HG03439 (cell line): ENCODE measurements around the gene ASB10.

Experiments used
- ATAC-seq: cut with Tn5 transposase; IDR thresholded peaks from one replicate; pipeline ENCODE4 v1.9.1; 2021; ENCODE audit warnings: mild to moderate bottlenecking, moderate library complexity; ENCODE audit not compliant: unreplicated experiment

ASB10 gene

DNA sequence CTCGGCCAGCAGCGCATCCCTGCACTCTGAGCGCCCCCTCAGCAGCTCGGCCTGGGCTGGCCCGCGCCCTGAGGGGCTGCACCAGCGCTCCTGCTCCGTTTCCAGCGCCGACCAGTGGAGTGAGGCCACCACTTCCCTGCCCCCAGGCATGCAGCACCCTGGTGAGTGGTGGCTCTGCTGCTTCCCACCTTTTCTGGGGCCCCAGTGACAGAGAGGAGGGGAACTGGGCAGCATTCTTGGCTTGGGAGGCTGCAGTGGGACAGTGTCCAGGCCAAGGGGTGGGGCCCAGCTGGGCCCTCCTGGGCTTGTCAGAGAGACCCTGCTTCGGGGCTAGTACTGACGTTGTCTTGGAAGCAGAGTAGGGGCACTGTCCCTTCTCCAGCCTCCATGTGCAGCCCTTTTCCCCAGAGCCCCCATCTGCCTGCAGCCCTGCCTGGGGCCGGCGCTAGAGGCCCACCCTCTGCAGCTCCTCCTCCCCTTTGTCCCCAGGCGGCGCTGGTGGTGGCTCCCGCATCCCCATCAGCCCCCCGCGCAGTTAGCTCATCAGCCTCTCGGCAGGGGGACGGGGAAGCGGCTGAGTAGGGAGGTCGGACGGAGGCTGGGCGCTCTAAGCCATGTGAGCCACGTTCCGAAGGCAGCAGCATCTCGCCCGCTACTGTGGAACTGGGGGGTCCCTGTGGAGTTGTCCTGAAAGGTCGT lies 48.7 kb downstream of the ASB10 start:
- no peak for ATAC-seq

DNA sequence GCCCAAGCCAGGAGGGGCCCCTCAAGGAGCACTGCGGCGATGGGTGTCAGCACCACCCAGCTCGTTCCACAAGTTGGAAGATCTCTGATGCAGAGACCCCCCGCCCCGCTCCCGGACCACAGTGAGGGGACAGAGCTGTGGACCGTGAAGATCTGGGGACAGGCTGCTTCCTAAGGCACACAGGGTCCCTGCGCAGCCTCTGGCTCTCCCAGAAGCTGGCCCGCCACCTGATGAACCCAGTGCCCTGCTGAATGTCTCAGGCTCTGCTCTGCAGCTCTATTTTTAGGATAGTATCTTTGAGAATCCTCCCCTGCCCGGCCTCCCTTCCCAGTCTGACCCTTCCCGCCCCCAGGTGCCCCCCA lies 49.3 kb downstream of the ASB10 start:
- no peak for ATAC-seq

DNA sequence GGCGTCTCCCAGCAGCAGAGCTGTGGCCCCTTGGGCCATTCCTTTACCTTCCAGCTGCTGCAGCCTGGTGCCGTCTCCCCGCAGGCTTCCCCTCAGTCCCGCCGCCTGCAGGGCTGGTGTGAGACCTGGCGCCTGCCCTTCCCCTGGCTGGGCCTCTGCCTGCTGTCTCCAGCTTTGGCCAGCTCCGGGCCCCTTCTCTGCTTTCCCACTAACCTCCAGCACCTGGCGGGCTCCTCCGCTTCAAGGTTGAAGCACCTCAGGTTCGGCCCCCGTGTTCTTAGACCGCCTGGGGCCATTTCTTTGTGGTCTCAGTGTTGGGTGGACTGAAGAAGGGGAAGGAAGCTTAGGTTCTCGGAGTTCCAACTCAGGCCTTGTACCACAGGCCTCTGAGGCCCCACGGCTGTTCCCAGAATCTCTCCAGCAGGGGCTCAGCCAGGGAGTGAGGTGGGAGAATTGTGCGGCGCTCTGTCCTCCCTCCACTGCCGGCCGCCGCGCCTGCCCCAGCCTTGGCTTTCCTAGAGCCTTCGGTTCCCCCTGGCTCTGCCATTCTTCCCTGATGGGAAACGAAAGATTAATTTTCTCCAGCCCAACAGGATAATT lies 49.9 kb downstream of the ASB10 start:
- ATAC-seq: no peak

DNA sequence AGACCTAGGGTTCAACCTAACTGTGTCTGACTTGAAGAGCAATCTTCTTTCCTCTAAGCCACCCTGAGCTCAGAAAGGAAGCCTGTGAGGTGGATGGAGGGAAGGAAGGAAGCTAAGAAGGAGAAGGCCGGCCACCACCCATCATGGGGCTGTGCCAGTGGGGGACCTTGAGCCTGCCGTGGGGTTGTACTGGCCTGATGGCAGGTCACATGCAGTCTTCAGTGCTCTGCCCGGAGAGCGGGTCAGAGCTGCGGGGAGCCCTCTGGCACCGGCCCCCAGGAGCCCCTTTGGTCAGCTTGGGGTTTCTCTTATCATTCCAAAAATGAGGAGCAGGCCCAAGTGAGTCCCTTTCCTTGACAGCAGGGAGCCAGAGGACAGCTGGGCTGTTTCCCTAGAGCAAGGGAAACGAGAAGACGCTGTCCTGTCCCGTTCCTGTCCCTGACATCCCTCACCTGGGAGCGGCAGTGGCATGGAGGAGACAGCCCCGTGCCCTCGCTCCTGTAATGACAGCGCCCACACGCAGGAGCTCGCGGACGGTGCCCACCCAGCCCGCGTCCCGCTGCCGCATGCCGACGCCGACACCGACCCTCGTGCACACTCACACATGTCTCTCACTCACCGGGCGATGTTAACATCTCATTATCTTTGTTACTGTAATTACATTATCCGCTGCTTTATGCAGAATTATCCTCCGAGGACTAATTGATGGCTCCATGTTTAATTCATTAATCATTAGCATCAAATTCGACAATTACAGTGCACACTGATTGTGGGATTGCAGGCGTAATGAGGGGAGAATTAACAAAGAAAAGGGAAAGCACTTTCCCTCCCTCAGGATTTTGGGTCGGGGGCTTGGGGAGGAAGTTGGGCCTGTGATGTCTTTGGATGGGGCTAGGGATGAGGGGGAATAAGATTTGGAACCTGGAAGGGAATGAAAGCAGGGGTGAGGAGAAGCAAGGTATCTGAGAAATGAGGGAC lies 50.9 kb downstream of the ASB10 start:
- ATAC-seq: no peak

DNA sequence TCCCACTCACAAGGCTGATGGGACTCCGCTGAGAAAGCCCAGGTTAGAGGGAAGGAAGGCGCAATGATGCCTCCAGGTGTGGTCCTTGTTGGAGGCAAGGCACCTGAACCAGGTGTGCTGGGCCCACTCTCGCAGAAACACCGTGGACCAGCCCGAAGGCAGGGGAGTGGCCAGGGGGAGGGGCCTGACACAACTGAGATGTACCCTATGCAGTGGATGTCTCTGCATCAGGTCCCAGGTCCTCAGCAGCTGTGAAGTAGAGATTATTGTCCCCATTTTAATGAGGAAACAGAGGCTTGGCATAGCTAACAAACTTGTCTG lies 51.6 kb downstream of the ASB10 start:
- ATAC-seq: no peak

DNA sequence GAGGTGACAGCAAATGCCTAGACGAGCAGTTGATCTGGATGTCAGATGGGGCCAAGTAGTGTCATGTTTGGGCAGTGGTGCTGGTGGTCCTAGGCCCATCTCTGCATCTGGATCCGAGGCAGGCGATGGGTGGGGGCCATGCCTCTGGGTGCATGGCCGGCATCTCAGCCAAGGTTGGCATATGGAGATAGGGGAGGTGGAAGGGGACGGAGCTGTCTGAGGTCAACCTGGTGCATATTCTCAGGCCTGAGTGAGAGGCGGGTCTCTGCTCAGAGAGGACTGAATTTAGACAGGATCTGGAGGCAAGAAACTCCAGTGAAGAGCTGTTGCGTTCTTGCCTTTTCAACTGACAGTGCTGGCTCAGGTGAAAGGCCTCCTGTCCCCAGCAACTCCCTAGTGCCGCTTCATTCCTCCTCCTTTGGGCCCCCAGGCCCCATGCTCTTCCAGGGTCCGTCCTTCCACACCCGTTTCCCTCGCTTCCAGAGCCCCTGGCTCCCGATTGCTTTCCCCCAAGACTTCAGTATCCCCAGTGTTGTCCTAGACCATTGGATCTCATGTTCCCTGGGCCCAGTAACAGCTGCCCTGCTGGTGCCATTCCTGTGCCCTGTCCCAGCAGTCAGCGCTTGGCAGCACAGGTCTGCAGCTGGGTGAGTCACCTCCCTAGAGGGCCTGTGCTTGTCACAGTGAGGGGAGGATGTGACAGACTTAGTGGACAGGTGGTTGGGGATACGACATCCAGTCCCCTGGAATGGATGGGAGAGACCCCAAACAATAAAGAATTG lies 52.1 kb downstream of the ASB10 start:
- ATAC-seq: no peak

DNA sequence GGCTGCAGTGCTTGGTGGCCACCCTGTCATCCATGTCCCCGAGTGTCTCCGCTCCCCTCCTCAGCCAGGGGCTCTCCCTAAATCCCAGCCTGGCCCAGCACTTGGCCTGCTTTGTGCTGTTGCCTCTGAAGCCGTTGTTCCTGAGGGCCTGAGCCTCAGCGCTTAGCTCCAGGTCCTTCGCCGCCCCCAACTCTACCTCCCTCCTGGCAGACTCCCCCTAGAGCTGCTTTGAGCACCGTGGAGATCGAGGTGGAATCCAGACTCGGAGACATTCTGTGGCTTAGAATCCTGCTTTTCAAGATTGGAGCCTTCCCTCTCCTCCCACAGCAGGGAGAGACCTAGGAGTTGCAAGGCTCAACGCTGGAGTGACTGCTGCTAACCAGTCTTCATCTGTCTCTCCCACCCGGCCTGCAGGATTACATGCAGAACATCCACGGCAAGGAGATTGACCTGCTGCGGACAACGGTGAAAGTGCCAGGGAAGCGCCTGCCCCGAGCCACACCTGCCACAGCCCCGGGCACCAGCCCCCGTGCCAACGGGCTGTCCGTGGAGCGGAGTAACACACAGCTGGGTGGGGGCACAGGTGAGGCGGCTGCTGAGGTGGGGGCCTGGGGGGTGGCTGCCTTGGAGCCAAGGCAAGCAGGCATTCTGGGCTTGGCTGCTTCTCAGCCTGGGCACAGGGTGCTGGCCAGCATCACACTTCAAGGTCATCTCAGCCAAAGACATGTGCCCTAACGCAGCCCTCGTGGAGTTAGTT lies 52.9 kb downstream of the ASB10 start:
- ATAC-seq: no peak

DNA sequence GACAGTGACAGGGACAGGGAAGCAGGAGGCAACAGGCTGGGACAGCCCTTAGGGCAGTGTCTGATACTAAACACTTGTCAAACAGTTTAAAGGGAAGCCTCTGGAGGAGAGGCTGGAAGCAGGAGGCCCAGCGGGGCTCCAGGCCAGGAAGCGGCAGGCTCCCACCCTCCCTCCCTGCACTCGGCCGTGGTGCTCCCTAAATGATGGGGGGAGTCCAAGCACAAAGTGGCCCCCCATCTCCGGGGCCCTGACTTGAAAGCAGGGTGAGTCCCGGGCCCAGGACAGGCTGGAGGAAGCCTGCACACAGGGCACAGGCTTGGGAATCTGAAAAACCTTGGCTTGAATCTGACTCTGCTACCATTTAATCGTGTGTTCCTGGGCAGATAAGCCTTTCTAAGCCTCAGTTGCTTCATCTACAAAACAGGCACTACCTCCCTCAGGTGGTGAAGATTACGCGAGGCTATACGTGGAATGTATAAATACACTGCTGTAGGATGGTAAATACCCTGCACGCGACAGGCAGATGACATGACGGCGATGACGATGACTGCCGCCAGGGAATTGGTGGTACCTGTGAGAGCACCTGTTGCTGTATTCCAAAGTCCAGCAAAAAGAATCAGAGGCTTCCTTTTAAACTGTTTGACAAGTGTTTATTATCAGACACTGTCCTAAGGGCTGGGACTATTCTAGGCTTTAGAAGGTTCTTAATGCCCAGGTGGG lies 53.6 kb downstream of the ASB10 start:
- ATAC-seq: no peak

DNA sequence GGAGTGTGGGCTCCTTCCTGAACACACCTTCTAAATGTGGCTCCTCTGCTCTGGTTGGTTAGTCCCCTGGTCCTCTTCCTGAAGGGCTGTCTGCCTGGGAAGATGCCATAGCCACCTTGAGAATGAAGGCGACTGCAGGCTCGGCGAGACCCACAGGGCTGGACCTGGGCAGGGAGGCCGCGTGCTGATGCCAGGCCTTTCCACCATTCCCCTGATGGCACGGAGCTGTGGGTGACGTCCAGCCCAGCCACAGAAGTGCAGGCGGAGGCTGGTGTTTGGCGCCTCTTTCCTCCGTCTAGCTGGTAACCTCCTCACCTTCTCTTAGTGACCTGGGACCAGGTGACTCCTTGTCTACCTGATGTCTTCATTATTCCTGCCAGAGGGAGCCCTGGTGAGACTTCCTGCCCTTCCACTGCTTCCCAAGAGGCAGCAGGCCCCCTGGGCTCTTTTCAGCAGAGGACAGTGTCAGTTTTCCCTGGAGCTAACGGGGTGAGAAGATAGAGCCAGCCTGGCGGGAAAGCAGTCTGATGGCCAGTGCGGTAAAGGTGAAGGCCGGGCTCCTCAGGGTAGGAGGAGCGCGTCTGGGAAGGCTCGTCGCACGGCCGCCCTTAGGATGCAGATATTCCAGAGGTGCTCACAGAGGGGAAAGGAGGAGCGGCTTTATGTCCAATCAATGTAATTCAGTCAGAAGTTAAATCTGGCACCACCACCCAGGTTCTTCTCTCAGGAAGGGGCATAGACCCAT lies 54.4 kb downstream of the ASB10 start:
- ATAC-seq: no peak

DNA sequence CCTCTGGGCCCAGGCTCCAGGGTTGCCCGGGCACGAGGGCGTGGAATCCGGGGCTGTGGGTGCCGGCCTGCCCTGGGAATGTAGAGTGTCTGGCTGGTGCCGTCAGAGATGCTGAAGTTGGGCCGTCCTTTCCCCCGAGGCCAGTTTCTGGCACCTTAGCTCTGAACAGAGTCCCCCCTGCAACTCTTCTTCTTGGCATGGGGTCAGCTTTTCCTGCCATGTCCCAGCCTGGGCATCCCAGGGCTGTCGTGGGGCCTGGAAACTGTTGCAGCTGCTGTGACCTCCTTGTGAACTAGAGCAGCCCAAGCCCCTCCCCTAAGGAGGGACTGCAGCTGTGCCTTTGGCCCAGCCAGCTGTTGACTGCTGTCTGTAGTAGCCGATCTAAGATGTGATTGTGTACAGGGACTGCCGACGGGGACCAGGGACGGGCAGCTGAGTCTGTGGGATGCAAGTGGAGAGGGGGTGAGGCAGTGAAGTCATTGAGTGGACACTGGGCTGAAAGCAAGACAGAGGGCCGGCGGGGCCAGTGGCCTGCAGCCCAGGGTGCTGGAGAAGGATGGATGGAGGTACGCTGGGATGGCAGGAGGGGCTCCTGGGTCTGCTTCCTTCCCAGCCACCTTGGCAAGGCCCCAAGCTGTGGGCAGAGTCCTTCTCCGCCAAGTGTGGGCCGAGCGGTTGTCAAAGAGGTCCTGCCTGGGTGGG lies 55.3 kb downstream of the ASB10 start:
- no peak for ATAC-seq

DNA sequence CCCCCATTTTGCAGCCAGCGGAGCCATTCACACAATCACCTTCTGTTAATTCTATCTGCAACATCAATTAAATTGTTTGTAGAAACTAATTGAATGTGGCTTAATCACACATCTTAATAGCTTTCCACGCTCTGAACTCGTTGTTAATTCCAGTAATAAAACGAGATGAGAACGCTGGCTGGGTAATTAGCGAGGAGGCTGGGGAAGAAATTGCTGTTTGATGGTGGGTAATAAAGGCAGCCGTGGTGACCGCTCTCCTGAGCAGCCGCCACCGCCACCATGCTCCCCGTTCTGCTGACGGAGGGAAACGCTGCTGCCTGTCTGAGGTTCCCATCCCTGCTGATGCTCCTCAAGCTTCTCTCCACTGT lies 55.8 kb downstream of the ASB10 start:
- ATAC-seq: no peak

DNA sequence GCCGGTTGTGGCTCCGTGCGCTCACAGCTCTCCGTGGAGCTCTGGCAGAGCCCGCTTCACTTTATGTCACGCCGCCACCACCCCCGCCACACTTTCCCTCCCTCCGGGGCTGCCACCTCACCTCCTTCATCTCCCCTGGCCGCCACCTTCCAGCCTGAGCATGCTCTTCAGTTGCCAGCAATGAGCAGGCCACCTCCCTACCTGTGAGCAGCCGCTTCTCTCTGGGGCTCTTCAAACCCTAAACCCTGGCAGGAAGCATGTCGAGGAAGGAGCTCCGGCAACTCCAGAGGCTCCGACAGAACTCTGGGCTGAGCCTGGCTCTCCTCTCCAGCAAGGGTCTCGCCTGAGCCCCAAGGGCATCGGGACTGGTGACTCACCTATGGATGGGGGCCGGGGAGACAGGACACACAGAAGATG lies 56.3 kb downstream of the ASB10 start:
- ATAC-seq: no peak

DNA sequence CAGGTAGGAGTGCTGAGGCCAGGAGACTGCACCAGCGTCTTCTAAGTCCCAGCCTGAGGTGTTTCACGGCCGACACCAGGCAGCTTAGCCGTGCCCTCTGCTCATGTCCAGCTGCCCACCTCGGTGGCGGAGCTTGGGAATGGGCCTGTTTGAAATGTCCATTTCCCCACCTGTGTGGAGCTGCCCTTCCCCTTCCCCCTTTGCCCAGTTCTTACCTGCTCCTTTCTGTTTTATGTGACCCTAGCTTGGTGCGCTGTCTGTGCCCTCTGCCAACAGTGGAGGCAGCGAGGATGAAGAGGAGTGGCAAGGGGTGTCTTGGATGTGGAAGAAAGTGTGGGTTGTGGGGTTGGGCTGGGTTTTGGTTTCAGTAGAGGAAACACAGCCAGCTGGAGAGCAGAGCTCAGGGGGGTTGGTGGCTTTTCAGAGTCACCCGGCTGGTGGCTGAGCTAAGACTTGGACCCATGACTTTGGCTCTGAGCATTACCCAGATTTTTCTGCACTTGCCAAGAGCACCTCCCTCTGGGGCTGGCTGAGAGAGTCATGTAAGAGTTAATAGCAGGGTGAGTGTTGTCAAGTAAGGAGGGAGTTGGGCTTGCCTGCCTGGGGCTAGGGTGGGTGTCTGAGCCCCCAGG lies 57.0 kb downstream of the ASB10 start:
- no peak for ATAC-seq

DNA sequence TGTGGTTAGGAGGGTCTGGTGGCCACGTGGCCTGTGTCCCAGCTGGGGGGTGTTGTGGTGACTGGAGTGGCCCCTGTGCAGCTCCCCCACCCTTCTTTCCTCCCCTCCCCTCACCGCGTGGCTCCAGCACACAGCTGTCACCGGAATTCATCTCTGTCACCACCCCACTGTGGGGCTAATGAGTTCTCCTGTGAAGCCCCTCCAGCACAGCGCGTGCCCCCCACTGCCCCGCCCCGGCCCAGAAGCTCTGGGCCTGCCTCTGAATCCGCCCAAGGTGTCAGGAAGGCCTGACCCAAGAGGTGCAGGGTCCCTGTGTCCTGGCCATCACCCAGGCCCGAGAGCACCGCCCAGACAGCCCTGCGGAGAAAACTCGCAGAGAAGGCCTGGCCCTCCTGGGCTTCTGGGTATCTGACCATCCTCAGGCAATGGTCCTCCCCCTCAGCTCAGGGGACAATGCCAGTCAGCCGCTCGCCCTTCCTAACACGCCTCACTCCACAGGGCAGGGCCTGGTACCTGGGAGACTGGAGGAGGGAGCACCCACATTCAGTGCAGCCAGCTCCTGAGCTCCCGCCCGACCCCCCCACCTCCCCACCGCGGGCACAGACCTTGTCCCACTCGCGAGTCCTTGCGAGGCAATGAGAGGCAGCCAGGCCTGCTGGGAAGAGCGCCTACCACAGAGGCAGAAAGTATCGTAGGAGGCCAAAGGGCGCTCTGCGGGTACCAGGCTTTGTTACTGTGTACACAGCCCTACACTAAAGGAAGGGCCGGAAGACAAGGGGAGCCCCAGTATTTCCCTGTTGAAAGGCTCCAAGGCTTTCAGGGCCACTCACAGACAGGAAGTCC lies 57.7 kb downstream of the ASB10 start:
- no peak for ATAC-seq

DNA sequence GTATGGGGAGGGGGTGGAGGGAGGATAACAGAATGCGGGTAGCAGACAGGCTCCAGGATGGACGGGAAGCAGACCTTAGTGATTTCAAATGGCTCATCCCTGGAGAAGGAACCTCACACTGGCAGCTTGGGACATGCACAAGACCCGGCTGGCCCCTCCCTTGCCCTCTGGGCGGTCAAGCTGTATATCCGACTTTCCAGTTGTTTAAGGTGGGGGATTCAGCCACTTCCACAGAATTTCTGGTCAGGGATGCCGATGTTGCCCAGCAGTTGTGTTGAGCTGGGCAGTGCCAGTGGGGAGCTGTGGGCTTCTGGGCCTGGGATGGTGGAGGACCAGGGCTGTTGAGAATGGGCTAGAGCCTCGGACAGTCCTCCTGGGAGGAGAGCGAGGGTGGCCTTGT lies 58.3 kb downstream of the ASB10 start:
- ATAC-seq: no peak

DNA sequence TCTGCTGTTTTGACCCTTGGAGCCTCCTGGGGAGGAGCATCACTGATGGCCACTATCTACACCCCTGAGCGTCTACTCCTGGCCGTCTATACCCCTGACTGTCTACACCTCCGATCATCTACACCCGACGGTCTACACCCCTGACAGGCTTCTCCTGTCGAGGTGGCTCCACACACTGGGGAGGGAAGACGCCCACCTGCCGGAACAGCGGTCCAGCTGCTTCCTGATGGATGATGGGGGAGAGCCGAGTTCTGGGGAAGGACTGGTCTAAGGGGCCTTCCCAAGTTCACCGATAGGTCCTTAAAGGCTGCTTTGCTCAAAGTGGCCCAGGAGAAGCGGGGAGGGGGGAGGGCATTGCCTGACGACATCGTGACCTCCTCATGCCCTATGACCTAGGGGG lies 58.9 kb downstream of the ASB10 start:
- ATAC-seq: no peak

DNA sequence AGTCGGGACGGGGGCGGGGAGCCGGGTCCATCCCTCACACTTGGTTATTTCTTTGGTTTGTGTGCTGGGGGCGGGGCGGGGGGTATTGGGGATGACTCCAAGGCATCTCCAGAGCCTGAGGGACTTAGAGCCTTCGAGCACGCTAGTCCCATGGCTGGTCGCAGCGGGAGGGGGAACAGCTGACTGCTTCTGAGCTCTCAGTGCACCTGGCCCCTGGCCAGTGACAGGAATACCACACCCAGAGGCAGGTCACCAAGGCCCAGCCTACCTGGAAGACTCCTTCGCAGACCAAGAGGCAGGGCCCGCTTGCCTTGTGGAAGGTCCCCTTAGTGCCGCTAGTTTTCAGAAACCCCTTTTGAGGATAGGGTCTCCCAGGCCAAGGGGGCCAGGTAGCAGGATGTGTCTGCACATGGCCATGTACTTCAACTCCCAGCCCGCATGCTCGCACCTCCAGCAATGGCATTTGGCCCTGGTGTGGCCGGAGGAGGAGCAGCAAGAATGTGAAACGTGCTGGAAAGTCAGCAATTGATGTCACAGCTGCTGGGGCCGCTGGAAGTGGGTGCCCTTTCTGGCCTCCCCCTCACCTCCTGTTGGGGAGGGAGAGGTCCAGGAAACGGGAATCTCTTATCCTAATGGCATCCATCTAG lies 60.4 kb downstream of the ASB10 start:
- no peak for ATAC-seq
